Neural crest cell (in vitro differentiated cells): ENCODE results near the gene PRKCB. TPM values are rescaled to one million over a fixed set of nuclear protein-coding genes. Genes with fewer than 3 reads are reported as not detected.

ENCODE experiments used
- DNase-seq: peaks from one replicate; pipeline ENCODE4 v3.0.0; 2021; ENCODE audit warnings: low read depth, mixed read lengths, low spot score
- H3K27ac Mint-ChIP-seq: one replicate; pipeline ENCODE4 v1.8.0; 2021; ENCODE audit warnings: mild to moderate bottlenecking, mixed read lengths; ENCODE audit not compliant: unreplicated experiment
- H3K27me3 Mint-ChIP-seq: 2 replicates; pipeline ENCODE4 v1.8.0; 2021; ENCODE audit warnings: low read depth, mild to moderate bottlenecking, mixed read lengths
- H3K36me3 Mint-ChIP-seq: 2 replicates; pipeline ENCODE4 v1.8.0; 2021; ENCODE audit warnings: low read depth, mild to moderate bottlenecking, mixed read lengths
- H3K4me1 Mint-ChIP-seq: 2 replicates; pipeline ENCODE4 v1.8.0; 2021; ENCODE audit warnings: mixed read lengths
- H3K4me3 Mint-ChIP-seq: one replicate; pipeline ENCODE4 v1.8.0; 2021; ENCODE audit warnings: mild to moderate bottlenecking, mixed read lengths
- H3K9me3 Mint-ChIP-seq: 2 replicates; pipeline ENCODE4 v1.8.0; 2021; ENCODE audit warnings: mixed read lengths
- total RNA-seq: library from RNA; stranded (reverse); gene quantifications from 2 replicates; pipeline ENCODE4 v1.2.1, GENCODE V29; 2021
- TF ChIP-seq, protein P1 (sequence below): fragments of 200-600 bp; sonication (generic); conservative IDR thresholded peaks from 2 replicates; pipeline ENCODE4 v1.5.0; 2021; ENCODE audit warnings: antibody characterized with exemption, mild to moderate bottlenecking

The PRKCB gene
- total RNA-seq, 1 donor from 2014 or later: 0.77 TPM

GRCh38 chr16:23990507-23990906 lies 154.7 kb downstream of the PRKCB start:
- Mint-ChIP-seq H3K27ac (no peak overlapping the region), H3K4me1 (no peaks in the 10 kb centered on the region), H3K4me3 (no peak overlapping the region), H3K36me3 (no peaks in the 10 kb centered on the region), H3K9me3 (no peaks in the 10 kb centered on the region), H3K27me3 (peaks cover 13% of the 10 kb centered on the region)
- no peak for DNase-seq
- TF ChIP-seq, protein P1, sequence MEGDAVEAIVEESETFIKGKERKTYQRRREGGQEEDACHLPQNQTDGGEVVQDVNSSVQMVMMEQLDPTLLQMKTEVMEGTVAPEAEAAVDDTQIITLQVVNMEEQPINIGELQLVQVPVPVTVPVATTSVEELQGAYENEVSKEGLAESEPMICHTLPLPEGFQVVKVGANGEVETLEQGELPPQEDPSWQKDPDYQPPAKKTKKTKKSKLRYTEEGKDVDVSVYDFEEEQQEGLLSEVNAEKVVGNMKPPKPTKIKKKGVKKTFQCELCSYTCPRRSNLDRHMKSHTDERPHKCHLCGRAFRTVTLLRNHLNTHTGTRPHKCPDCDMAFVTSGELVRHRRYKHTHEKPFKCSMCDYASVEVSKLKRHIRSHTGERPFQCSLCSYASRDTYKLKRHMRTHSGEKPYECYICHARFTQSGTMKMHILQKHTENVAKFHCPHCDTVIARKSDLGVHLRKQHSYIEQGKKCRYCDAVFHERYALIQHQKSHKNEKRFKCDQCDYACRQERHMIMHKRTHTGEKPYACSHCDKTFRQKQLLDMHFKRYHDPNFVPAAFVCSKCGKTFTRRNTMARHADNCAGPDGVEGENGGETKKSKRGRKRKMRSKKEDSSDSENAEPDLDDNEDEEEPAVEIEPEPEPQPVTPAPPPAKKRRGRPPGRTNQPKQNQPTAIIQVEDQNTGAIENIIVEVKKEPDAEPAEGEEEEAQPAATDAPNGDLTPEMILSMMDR: no peak

GRCh38 chr16:23991066-23991465 lies 155.3 kb downstream of the PRKCB start:
- no peaks in the 10 kb centered on the region for H3K36me3 Mint-ChIP-seq
- no peak overlapping the region for H3K4me3 Mint-ChIP-seq
- no peak overlapping the region for H3K27ac Mint-ChIP-seq
- H3K9me3 Mint-ChIP-seq: no peaks in the 10 kb centered on the region
- TF ChIP-seq, protein P1: no peak
- no peak for DNase-seq
- peaks cover 13% of the 10 kb centered on the region for H3K27me3 Mint-ChIP-seq
- H3K4me1 Mint-ChIP-seq: no peaks in the 10 kb centered on the region

DNA sequence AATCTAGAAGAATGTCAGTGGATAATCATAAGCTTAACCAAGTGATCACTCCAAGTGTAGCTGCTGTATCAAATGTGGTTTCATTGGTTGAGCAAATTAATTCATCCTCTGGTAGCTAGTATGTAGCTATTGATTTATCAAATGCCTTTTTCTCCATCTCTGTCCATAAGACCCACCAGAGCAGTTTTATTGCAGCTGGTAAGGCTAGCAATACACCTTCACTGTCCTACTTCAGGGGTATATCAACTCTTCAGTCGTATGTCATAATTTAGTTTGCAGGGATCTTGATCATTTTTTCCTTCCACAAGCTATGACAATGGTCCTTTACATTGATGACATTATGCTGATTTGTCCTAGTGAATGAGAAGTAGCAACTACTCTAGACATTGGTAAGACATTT lies 158.8 kb downstream of the PRKCB start:
- DNase-seq: no peak
- no peaks in the 10 kb centered on the region for H3K4me1 Mint-ChIP-seq
- H3K4me3 Mint-ChIP-seq: no peak overlapping the region
- TF ChIP-seq, protein P1: no peak
- H3K27me3 Mint-ChIP-seq: peaks cover 10% of the 10 kb centered on the region
- no peak overlapping the region for H3K27ac Mint-ChIP-seq
- no peaks in the 10 kb centered on the region for H3K9me3 Mint-ChIP-seq
- no peaks in the 10 kb centered on the region for H3K36me3 Mint-ChIP-seq

GRCh38 chr16:23996258-23996955 lies 160.6 kb downstream of the PRKCB start:
- no peak overlapping the region for H3K27ac Mint-ChIP-seq
- no peak overlapping the region for H3K4me3 Mint-ChIP-seq
- H3K4me1 Mint-ChIP-seq: no peaks in the 10 kb centered on the region
- no peaks in the 10 kb centered on the region for H3K9me3 Mint-ChIP-seq
- H3K27me3 Mint-ChIP-seq: peaks cover 10% of the 10 kb centered on the region
- no peak for DNase-seq
- H3K36me3 Mint-ChIP-seq: no peaks in the 10 kb centered on the region
- TF ChIP-seq, protein P1: no peak

- Mint-ChIP-seq H3K4me3 (no peak overlapping the region), H3K27me3 (peaks cover 12% of the 10 kb centered on the region), H3K27ac (no peak overlapping the region), H3K9me3 (no peaks in the 10 kb centered on the region), H3K4me1 (no peaks in the 10 kb centered on the region), H3K36me3 (no peaks in the 10 kb centered on the region)
- TF ChIP-seq, protein P1: no peak
- no peak for DNase-seq
Measured at GRCh38 chr16:23998771-23999170, 163.0 kb downstream of the PRKCB start.
